Astrocyte (in vitro differentiated cells and primary cell): Measurements from ENCODE around the gene PKDREJ. TPM values are rescaled to one million over a fixed set of nuclear protein-coding genes. Genes with fewer than 3 reads are reported as not detected.

ENCODE experiments used
- DNase-seq: peaks from one replicate; pipeline ENCODE4 v3.0.0-alpha.2; 2010; ENCODE audit warnings: low read depth
- FAIRE-seq: peaks from 2 replicates; lab custom pipeline; 2011; peaks lifted over from hg19 to GRCh38; lab: Jason Lieb, UNC
- H2AFZ ChIP-seq: 2 replicates; pipeline ENCODE4 v1.6.0; 2012; ENCODE audit warnings: low read depth, low read length, inconsistent platforms
- H3K27ac ChIP-seq: 2 replicates; pipeline ENCODE4 v1.5.1; 2011; ENCODE audit warnings: low read depth, low read length, inconsistent platforms
- H3K27me3 ChIP-seq: 2 replicates; pipeline ENCODE4 v1.6.0; 2011; ENCODE audit warnings: low read length, inconsistent platforms; ENCODE audit not compliant: insufficient read depth
- H3K36me3 ChIP-seq: 2 replicates; pipeline ENCODE4 v1.5.1; 2011; ENCODE audit warnings: low read length, inconsistent platforms; ENCODE audit not compliant: insufficient read depth
- H3K4me1 ChIP-seq: 2 replicates; pipeline ENCODE4 v1.5.1; 2011; ENCODE audit warnings: low read length, inconsistent platforms; ENCODE audit not compliant: insufficient read depth
- H3K4me2 ChIP-seq: 2 replicates; pipeline ENCODE4 v1.6.0; 2012; ENCODE audit warnings: low read length, inconsistent platforms
- H3K4me3 ChIP-seq: 2 replicates; pipeline ENCODE4 v1.5.1; 2011; ENCODE audit warnings: low read depth, mild to moderate bottlenecking, low read length, inconsistent platforms; ENCODE audit not compliant: insufficient read depth
- H3K79me2 ChIP-seq: 2 replicates; pipeline ENCODE4 v1.6.0; 2012; ENCODE audit warnings: mild to moderate bottlenecking, low read length, inconsistent platforms; ENCODE audit not compliant: insufficient read depth
- H3K9ac ChIP-seq: 2 replicates; pipeline ENCODE4 v1.6.0; 2012; ENCODE audit warnings: mild to moderate bottlenecking, low read length, inconsistent platforms
- H3K9me3 ChIP-seq: 2 replicates; pipeline ENCODE4 v1.5.1; 2012; ENCODE audit warnings: low read depth, mild to moderate bottlenecking, low read length, inconsistent platforms; ENCODE audit not compliant: insufficient read depth
- H4K20me1 ChIP-seq: 2 replicates; pipeline ENCODE4 v1.6.0; 2012; ENCODE audit warnings: low read length, inconsistent platforms; ENCODE audit not compliant: insufficient read depth
- H3K27ac Mint-ChIP-seq: one replicate; pipeline ENCODE4 v1.8.0; 2021; ENCODE audit warnings: mild to moderate bottlenecking, mixed read lengths; ENCODE audit not compliant: unreplicated experiment
- H3K27me3 Mint-ChIP-seq: one replicate; pipeline ENCODE4 v1.8.0; 2021; ENCODE audit warnings: low read depth, mixed read lengths; ENCODE audit not compliant: unreplicated experiment
- H3K36me3 Mint-ChIP-seq: one replicate; pipeline ENCODE4 v1.8.0; 2021; ENCODE audit warnings: low read depth, mixed read lengths; ENCODE audit not compliant: unreplicated experiment
- H3K4me1 Mint-ChIP-seq: one replicate; pipeline ENCODE4 v1.8.0; 2021; ENCODE audit warnings: low read depth, mixed read lengths; ENCODE audit not compliant: unreplicated experiment
- H3K4me3 Mint-ChIP-seq: one replicate; pipeline ENCODE4 v1.8.0; 2021; ENCODE audit warnings: mild to moderate bottlenecking, moderate library complexity, mixed read lengths; ENCODE audit not compliant: unreplicated experiment
- H3K9me3 Mint-ChIP-seq: one replicate; pipeline ENCODE4 v1.8.0; 2021; ENCODE audit warnings: mild to moderate bottlenecking, mixed read lengths; ENCODE audit not compliant: unreplicated experiment
- EZH2 ChIP-seq: IDR thresholded peaks from 2 replicates; pipeline ENCODE4 v1.6.1; 2012; ENCODE audit warnings: mild to moderate bottlenecking, low read length, inconsistent platforms; ENCODE audit not compliant: insufficient read depth
- total RNA-seq: library from RNA; stranded (reverse); gene quantifications from 2 replicates; pipeline ENCODE4 v1.2.1, GENCODE V29; 2021
- TF ChIP-seq, protein P1 (sequence below): IDR thresholded peaks from 2 replicates; pipeline ENCODE4 v1.5.1; 2011; ENCODE audit warnings: low read depth, mild to moderate bottlenecking, inconsistent platforms, low read length, moderate library complexity; ENCODE audit not compliant: insufficient read depth

The PKDREJ gene
- total RNA-seq, 1 donor from 2014 or later, result not detected

GRCh38 chr22:46309526-46310085 lies 46.5 kb upstream of the PKDREJ start:
- FAIRE-seq, result no peak
- no peaks in the 10 kb centered on the region for H3K27me3 Mint-ChIP-seq

DNA sequence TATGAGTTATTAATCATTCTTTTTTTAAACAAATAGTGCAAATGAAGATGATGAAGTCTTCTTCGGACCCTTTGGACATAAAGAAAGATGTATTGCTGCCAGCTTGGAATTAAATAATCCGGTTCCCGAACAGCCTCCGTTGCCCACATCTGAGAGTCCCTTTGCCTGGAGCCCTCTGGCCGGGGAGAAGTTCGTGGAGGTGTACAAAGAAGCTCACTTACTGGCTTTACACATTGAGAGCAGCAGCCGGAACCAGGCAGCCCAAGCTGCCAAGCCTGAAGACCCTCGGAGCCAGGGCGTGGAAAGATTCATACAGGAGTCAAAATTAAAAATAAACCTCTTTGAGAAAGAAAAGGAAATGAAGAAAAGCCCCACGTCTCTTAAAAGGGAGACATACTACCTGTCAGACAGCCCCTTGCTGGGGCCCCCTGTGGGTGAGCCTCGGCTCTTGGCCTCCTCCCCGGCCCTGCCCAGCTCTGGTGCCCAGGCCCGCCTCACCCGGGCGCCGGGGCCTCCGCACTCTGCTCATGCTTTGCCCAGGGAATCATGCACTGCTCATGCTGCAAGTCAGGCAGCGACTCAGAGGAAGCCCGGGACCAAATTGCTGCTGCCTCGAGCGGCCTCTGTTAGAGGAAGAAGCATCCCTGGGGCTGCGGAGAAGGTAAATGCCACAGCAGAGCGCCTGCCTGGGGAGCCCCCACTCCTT lies 45.3 kb upstream of the PKDREJ start:
- Mint-ChIP-seq H3K27me3 (no peaks in the 10 kb centered on the region), H3K9me3 (no peaks in the 10 kb centered on the region), H3K36me3 (peaks cover 2% of the 10 kb centered on the region), H3K4me3 (no peak overlapping the region), H3K27ac (no peak overlapping the region), H3K4me1 (peaks cover 7% of the 10 kb centered on the region)
- Histone ChIP-seq H3K4me1 (peaks cover 6% of the 10 kb centered on the region), H3K36me3 (peaks cover 6% of the 10 kb centered on the region), H3K79me2 (peaks cover 80% of the 10 kb centered on the region), H3K4me3 (no peak overlapping the region), H3K27ac (no peak overlapping the region), H3K9ac (no peak overlapping the region), H2AFZ (no peak overlapping the region), H3K27me3 (no peaks in the 10 kb centered on the region), H3K4me2 (no peak overlapping the region), H3K9me3 (no peaks in the 10 kb centered on the region), H4K20me1 (peaks cover 14% of the 10 kb centered on the region)
- FAIRE-seq (no peak), DNase-seq (no peak)
- no peak for TF ChIP-seq EZH2
- TF ChIP-seq, protein P1, sequence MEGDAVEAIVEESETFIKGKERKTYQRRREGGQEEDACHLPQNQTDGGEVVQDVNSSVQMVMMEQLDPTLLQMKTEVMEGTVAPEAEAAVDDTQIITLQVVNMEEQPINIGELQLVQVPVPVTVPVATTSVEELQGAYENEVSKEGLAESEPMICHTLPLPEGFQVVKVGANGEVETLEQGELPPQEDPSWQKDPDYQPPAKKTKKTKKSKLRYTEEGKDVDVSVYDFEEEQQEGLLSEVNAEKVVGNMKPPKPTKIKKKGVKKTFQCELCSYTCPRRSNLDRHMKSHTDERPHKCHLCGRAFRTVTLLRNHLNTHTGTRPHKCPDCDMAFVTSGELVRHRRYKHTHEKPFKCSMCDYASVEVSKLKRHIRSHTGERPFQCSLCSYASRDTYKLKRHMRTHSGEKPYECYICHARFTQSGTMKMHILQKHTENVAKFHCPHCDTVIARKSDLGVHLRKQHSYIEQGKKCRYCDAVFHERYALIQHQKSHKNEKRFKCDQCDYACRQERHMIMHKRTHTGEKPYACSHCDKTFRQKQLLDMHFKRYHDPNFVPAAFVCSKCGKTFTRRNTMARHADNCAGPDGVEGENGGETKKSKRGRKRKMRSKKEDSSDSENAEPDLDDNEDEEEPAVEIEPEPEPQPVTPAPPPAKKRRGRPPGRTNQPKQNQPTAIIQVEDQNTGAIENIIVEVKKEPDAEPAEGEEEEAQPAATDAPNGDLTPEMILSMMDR, result no peak

More at GRCh38 chr22:46309526-46310085, 46.5 kb upstream of the PKDREJ start:
- Mint-ChIP-seq H3K4me3 (no peak overlapping the region), H3K9me3 (no peaks in the 10 kb centered on the region), H3K4me1 (peaks cover 3% of the 10 kb centered on the region), H3K27ac (no peak overlapping the region), H3K36me3 (peaks cover 2% of the 10 kb centered on the region)
- peaks cover 68% of the 10 kb centered on the region for H3K79me2 ChIP-seq
- no peak overlapping the region for H3K4me3 ChIP-seq
- no peak overlapping the region for H3K27ac ChIP-seq
- H3K9me3 ChIP-seq, result no peaks in the 10 kb centered on the region
- H3K36me3 ChIP-seq, result peaks cover 6% of the 10 kb centered on the region
- H3K4me1 ChIP-seq, result no peaks in the 10 kb centered on the region
- no peaks in the 10 kb centered on the region for H3K27me3 ChIP-seq
- peaks cover 9% of the 10 kb centered on the region for H4K20me1 ChIP-seq
- H3K9ac ChIP-seq, result no peak overlapping the region
- TF ChIP-seq, protein P1, result no peak
- TF ChIP-seq EZH2, result no peak
- no peak for DNase-seq
- H2AFZ ChIP-seq, result no peak overlapping the region
- no peak overlapping the region for H3K4me2 ChIP-seq

DNA sequence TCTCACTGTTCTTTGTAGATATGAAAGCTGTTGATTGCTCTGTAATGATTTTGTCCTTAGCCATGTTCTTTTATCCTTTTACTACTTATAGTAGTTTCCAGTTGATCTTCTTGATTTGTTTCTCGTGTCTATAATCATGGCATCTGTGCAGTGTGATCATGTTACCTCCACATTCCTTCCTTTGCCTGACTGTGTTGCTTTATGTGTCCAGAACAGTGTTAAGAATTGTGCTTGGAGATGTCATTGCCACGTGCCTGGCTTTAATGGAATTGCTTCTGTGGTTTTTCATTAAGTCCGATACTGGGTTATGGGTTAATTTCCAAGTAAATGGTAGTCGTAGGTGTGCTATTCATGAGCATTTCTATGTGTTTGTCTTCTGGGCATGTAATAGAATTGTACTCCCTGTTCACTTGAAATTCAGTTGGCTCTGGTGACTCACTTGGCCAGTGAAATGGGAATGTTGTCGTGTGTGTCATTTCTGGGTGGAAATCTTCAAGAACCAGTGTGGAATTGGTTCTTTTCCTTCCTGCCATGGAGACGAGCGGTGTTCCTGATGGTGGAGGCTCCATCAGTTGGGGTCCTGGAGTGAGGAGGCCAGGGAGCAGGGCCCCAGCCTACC lies 40.3 kb upstream of the PKDREJ start:
- peak; percentile 41 for FAIRE-seq
- H3K36me3 Mint-ChIP-seq, result peaks cover 2% of the 10 kb centered on the region
- Histone ChIP-seq H3K36me3 (peaks cover 13% of the 10 kb centered on the region), H3K27me3 (no peaks in the 10 kb centered on the region), H3K4me3 (no peak overlapping the region), H3K9ac (no peak overlapping the region), H3K27ac (no peak overlapping the region), H4K20me1 (peaks cover 4% of the 10 kb centered on the region), H3K79me2 (peaks cover 94% of the 10 kb centered on the region), H3K4me2 (peak overlapping the region; percentile 70), H2AFZ (peak overlapping the region; percentile 32), H3K4me1 (peaks cover 8% of the 10 kb centered on the region), H3K9me3 (no peaks in the 10 kb centered on the region)
- no peak overlapping the region for H3K4me3 Mint-ChIP-seq
- H3K27me3 Mint-ChIP-seq, result no peaks in the 10 kb centered on the region
- H3K4me1 Mint-ChIP-seq, result peaks cover 6% of the 10 kb centered on the region
- H3K27ac Mint-ChIP-seq, result peak overlapping the region; percentile 21
- no peaks in the 10 kb centered on the region for H3K9me3 Mint-ChIP-seq
- no peak for TF ChIP-seq EZH2
- TF ChIP-seq, protein P1, result no peak
- DNase-seq, result peak; percentile 33
